DMS153 treated with DMSO at 0.1 percent for 48 hours (cell line): Measurements from ENCODE around the gene SMAD9.

ENCODE experiments used
- DNase-seq: peaks from one replicate; lab custom pipeline; 2025; ENCODE audit not compliant: unreplicated experiment; lab: John Stamatoyannopoulos, UW

Gene SMAD9

GRCh38 chr13:36819739-36820090 is 100.3 kb downstream of the SMAD9 start:
- no peak for DNase-seq

GRCh38 chr13:36818804-36819738 is 101.0 kb downstream of the SMAD9 start, which contains the start of gene RFXAP:
Gene RFXAP, plus strand, starts transcription at chr13:36819222. Its CDS starts 136 bp downstream, at chr13:36819358.
- DNase-seq, result peak; percentile 82

- DNase-seq, result no peak
Measured at GRCh38 chr13:36817996-36818803, 101.8 kb downstream of the SMAD9 start.

GRCh38 chr13:36815062-36815461 is 105.0 kb downstream of the SMAD9 start:
- no peak for DNase-seq

GRCh38 chr13:36814465-36814864 is 105.6 kb downstream of the SMAD9 start:
- no peak for DNase-seq

- no peak for DNase-seq
Measured at GRCh38 chr13:36813225-36813624, 106.8 kb downstream of the SMAD9 start.

GRCh38 chr13:36807616-36808015 is 112.4 kb downstream of the SMAD9 start:
- DNase-seq, result no peak

GRCh38 chr13:36806102-36806501 is 113.9 kb downstream of the SMAD9 start:
- DNase-seq, result no peak

- DNase-seq, result no peak
Measured at GRCh38 chr13:36804588-36804987, 115.5 kb downstream of the SMAD9 start.

- no peak for DNase-seq
Measured at GRCh38 chr13:36801035-36801434, 119.0 kb downstream of the SMAD9 start.

GRCh38 chr13:36796052-36796451 is 124.0 kb downstream of the SMAD9 start:
- DNase-seq, result no peak

GRCh38 chr13:36795463-36795862 is 124.6 kb downstream of the SMAD9 start:
- DNase-seq, result no peak
